MM.1S (cell line): Measurements from ENCODE around the gene AGBL1.

Experiments
- DNase-seq: peaks from one replicate; pipeline ENCODE4 v3.0.0-alpha.2; 2015
- H2AFZ ChIP-seq: fragments of 300-600 bp; sonication (generic); 2 replicates; pipeline ENCODE4 v1.6.0; 2016; ENCODE audit warnings: antibody characterized with exemption, low read length
- H3F3A ChIP-seq: fragments of 300-600 bp; sonication (generic); 2 replicates; pipeline ENCODE4 v1.6.1; 2016; ENCODE audit warnings: mild to moderate bottlenecking, antibody characterized with exemption, low read length, moderate library complexity, mixed read lengths; ENCODE audit not compliant: insufficient read depth
- H3K27ac ChIP-seq: fragments of 300-600 bp; sonication (generic); 2 replicates; pipeline ENCODE4 v1.5.1; 2016; ENCODE audit warnings: mild to moderate bottlenecking, low read length
- H3K27me3 ChIP-seq: fragments of 300-600 bp; sonication (generic); replicated peaks from 2 replicates; pipeline ENCODE4 v1.6.0; 2016; ENCODE audit warnings: low read length; ENCODE audit not compliant: insufficient read depth
- H3K36me3 ChIP-seq: fragments of 300-600 bp; sonication (generic); replicated peaks from 2 replicates; pipeline ENCODE4 v1.6.1; 2016; ENCODE audit warnings: mild to moderate bottlenecking, low read length, mixed read lengths; ENCODE audit not compliant: insufficient read depth
- H3K4me1 ChIP-seq: fragments of 300-600 bp; sonication (generic); 2 replicates; pipeline ENCODE4 v1.6.1; 2016; ENCODE audit warnings: low read length, mixed read lengths
- H3K4me2 ChIP-seq: fragments of 300-600 bp; sonication (generic); 2 replicates; pipeline ENCODE4 v1.6.0; 2016; ENCODE audit warnings: low read depth, low read length
- H3K4me3 ChIP-seq: fragments of 300-600 bp; sonication (generic); 2 replicates; pipeline ENCODE4 v1.5.1; 2016; ENCODE audit warnings: low read length, mixed read lengths
- H3K79me2 ChIP-seq: fragments of 300-600 bp; sonication (generic); 2 replicates; pipeline ENCODE4 v1.6.1; 2016; ENCODE audit warnings: mixed run types, low read length, mixed read lengths
- H3K9ac ChIP-seq: fragments of 300-600 bp; sonication (generic); 2 replicates; pipeline ENCODE4 v1.6.1; 2016; ENCODE audit warnings: low read length, mixed read lengths
- H3K9me2 ChIP-seq: fragments of 300-600 bp; sonication (generic); replicated peaks from 2 replicates; pipeline ENCODE4 v1.6.1; 2016; ENCODE audit warnings: mild to moderate bottlenecking, low read length, mixed read lengths; ENCODE audit not compliant: insufficient read depth
- H3K9me3 ChIP-seq: fragments of 300-600 bp; sonication (generic); replicated peaks from 2 replicates; pipeline ENCODE4 v1.6.1; 2016; ENCODE audit warnings: mild to moderate bottlenecking, low read length, mixed read lengths; ENCODE audit not compliant: insufficient read depth
- H4K20me1 ChIP-seq: fragments of 300-600 bp; sonication (generic); 2 replicates; pipeline ENCODE4 v1.6.1; 2016; ENCODE audit warnings: mild to moderate bottlenecking, low read length, moderate library complexity, mixed read lengths; ENCODE audit not compliant: insufficient read depth
- CTCF ChIP-seq: fragments of 300-600 bp; sonication (generic); IDR thresholded peaks from 2 replicates; pipeline ENCODE4 v1.5.1; 2016; ENCODE audit warnings: antibody characterized with exemption, low read length, mixed read lengths
- EZH2 ChIP-seq: fragments of 300-600 bp; sonication (generic); optimal IDR thresholded peaks from 2 replicates; pipeline ENCODE3; 2017; ENCODE audit warnings: low read depth, mild to moderate bottlenecking, antibody characterized with exemption, low read length, mixed read lengths
- EZH2phosphoT487 ChIP-seq: fragments of 300-600 bp; sonication (generic); IDR thresholded peaks from 2 replicates; pipeline ENCODE4 v1.6.1; 2018; ENCODE audit warnings: antibody characterized with exemption, low read length

Gene AGBL1

DNA sequence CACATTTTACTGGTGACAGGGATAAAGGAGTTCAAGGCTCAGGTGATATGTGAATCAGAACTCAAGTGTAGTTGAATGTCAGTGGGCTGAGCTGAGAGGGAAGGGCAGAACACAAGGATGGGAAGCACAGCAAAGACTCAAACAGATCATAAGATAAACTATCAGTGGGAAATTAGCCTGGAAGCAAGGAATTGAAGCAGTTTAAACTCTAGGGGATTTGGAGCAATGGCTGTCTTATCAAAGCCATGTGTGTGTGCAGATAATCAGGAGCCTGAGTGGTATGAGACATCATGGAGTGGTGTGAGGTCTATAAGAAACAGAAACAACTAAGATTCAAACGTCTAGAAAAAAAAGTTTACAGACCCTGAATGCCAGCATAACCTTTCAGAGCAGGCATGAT, 634.6 kb downstream of the AGBL1 start:
- no peaks in the 10 kb centered on the region for H3K79me2 ChIP-seq
- H3K27me3 ChIP-seq, result no peaks in the 10 kb centered on the region
- no peak overlapping the region for H3K27ac ChIP-seq
- H3K4me3 ChIP-seq, result no peak overlapping the region
- H3K9me2 ChIP-seq, result no peaks in the 10 kb centered on the region
- no peak overlapping the region for H3K9ac ChIP-seq
- no peak overlapping the region for H2AFZ ChIP-seq
- no peaks in the 10 kb centered on the region for H3F3A ChIP-seq
- no peaks in the 10 kb centered on the region for H3K4me1 ChIP-seq
- no peaks in the 10 kb centered on the region for H3K9me3 ChIP-seq
- no peaks in the 10 kb centered on the region for H3K36me3 ChIP-seq
- H4K20me1 ChIP-seq, result no peaks in the 10 kb centered on the region
- no peak overlapping the region for H3K4me2 ChIP-seq
- no peak for DNase-seq
- TF ChIP-seq CTCF (no peak), EZH2 (no peak), EZH2phosphoT487 (no peak)

- Histone ChIP-seq H3K9me3 (no peaks in the 10 kb centered on the region), H3K36me3 (no peaks in the 10 kb centered on the region), H3K9me2 (no peaks in the 10 kb centered on the region), H4K20me1 (no peaks in the 10 kb centered on the region), H3K4me3 (no peak overlapping the region), H3K27ac (no peak overlapping the region), H3K79me2 (no peaks in the 10 kb centered on the region), H3K27me3 (no peaks in the 10 kb centered on the region), H3K9ac (no peak overlapping the region), H3F3A (peaks cover 7% of the 10 kb centered on the region), H3K4me1 (peaks cover 13% of the 10 kb centered on the region; the same call in 1 of the 2 replicates), H2AFZ (no peak overlapping the region), H3K4me2 (no peak overlapping the region)
- no peak for DNase-seq
- TF ChIP-seq EZH2 (no peak), CTCF (no peak), EZH2phosphoT487 (no peak)
Measured at GRCh38 chr15:86725628-86726027, 646.0 kb downstream of the AGBL1 start.

DNA sequence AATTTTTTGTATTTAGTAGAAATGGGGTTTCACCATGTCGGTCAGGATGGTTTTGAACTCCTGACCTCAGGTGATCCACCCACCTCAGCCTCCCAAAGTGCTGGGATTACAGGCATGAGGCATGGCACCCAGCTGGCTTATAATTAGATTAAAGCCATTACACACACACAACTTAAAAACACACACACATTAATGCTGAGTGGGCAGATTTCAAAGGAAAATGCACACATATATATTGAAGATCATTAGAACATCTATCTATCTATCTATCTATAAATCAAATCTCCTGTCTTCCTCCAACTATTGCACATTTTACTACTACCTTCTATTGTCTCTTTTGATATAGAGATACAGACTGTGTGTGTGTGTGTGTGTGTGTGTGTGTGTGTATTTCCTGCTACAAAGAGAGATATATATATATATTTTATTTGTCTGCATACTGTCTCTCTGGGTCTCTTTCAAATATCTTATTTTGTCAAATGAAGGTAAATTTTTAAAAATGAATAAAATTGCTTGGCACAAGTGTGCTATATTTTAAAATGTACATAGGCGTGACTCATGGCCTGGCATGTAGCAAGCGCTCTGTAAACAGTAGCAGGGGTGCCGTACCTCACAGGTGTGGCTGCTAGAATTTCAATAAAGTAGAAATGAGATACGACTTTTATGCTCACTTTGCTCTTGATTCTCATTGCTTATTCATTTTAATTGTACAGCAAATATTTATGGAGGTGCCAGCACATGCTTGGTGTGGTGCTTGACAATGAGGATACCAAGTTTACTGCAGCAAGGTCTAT, 655.8 kb downstream of the AGBL1 start:
- no peak overlapping the region for H3K4me2 ChIP-seq
- DNase-seq, result no peak

More for the DNA sequence above, 655.8 kb downstream of the AGBL1 start:
- Histone ChIP-seq H3K79me2 (no peaks in the 10 kb centered on the region), H3K36me3 (no peaks in the 10 kb centered on the region), H3K27me3 (no peaks in the 10 kb centered on the region), H3K9me3 (no peaks in the 10 kb centered on the region), H3K4me3 (no peak overlapping the region), H3F3A (no peaks in the 10 kb centered on the region), H3K4me1 (no peaks in the 10 kb centered on the region), H2AFZ (no peak overlapping the region), H3K9ac (no peak overlapping the region), H3K9me2 (no peaks in the 10 kb centered on the region), H3K27ac (no peak overlapping the region), H4K20me1 (no peaks in the 10 kb centered on the region)
- TF ChIP-seq EZH2, result no peak
- no peak for TF ChIP-seq EZH2phosphoT487
- TF ChIP-seq CTCF, result no peak
